Smooth muscle cell (in vitro differentiated cells): ENCODE results near the gene MYCBP2. TPM values are rescaled to one million over a fixed set of nuclear protein-coding genes. Genes with fewer than 3 reads are reported as not detected.

ENCODE experiments used
- DNase-seq: peaks from one replicate; lab custom pipeline; 2025; ENCODE audit not compliant: unreplicated experiment; lab: John Stamatoyannopoulos, UW
- H2AFZ ChIP-seq: fragments of 200-600 bp; sonication (generic); 2 replicates; pipeline ENCODE4 v1.6.0; 2016; ENCODE audit warnings: antibody characterized with exemption, low read depth, mild to moderate bottlenecking
- H3F3A ChIP-seq: fragments of 200-600 bp; sonication (generic); 2 replicates; pipeline ENCODE4 v1.6.0; 2017; ENCODE audit warnings: antibody characterized with exemption, low read depth
- H3K27ac ChIP-seq: fragments of 200-600 bp; sonication (generic); 2 replicates; pipeline ENCODE4 v1.5.1; 2016; ENCODE audit warnings: low read depth, mild to moderate bottlenecking
- H3K27me3 ChIP-seq: fragments of 200-600 bp; sonication (generic); 2 replicates; pipeline ENCODE4 v1.6.1; 2016; ENCODE audit warnings: low read depth, mild to moderate bottlenecking
- H3K36me3 ChIP-seq: fragments of 200-600 bp; sonication (generic); 2 replicates; pipeline ENCODE4 v1.5.1; 2016; ENCODE audit warnings: low read depth
- H3K4me1 ChIP-seq: fragments of 200-600 bp; sonication (generic); 2 replicates; pipeline ENCODE4 v1.5.1; 2016; ENCODE audit warnings: low read depth
- H3K4me2 ChIP-seq: fragments of 200-600 bp; sonication (generic); 2 replicates; pipeline ENCODE4 v1.6.0; 2016; ENCODE audit warnings: mild to moderate bottlenecking
- H3K4me3 ChIP-seq: fragments of 200-600 bp; sonication (generic); 2 replicates; pipeline ENCODE4 v1.5.1; 2016; ENCODE audit warnings: mild to moderate bottlenecking
- H3K79me2 ChIP-seq: fragments of 200-600 bp; sonication (generic); 2 replicates; pipeline ENCODE4 v1.6.0; 2016; ENCODE audit warnings: low read depth, mild to moderate bottlenecking
- H3K9ac ChIP-seq: fragments of 200-600 bp; sonication (generic); 2 replicates; pipeline ENCODE4 v1.6.0; 2016; ENCODE audit warnings: low read depth
- H3K9me3 ChIP-seq: fragments of 200-600 bp; sonication (generic); replicated peaks from 2 replicates; pipeline ENCODE4 v1.5.1; 2016; ENCODE audit warnings: low read depth
- H4K20me1 ChIP-seq: fragments of 200-600 bp; sonication (generic); 2 replicates; pipeline ENCODE4 v1.6.0; 2016; ENCODE audit warnings: low read depth
- CTCF ChIP-seq: fragments of 200-600 bp; sonication (generic); IDR thresholded peaks from 2 replicates; pipeline ENCODE4 v1.5.1; 2017; ENCODE audit warnings: borderline replicate concordance, mild to moderate bottlenecking, antibody characterized with exemption; ENCODE audit not compliant: insufficient read depth, poor library complexity, severe bottlenecking
- WGBS: methylation state at CpG from one replicate; pipeline ENCODE4 v1.1.7; 2016; ENCODE audit warnings: low lambda C conversion rate; 5-methylcytosine and 5-hydroxymethylcytosine counted together
- polyA plus RNA-seq: library from polyadenylated mRNA; unstranded; fragments of >200 nt; fragmentation: Nextera tagmentation; extraction: Ambion mirVana; gene quantifications from 2 replicates; pipeline ENCODE4 v1.2.1, GENCODE V29; 2016
- total RNA-seq: library from RNA; depleted of rRNA; stranded (reverse); fragments of >200 nt; gene quantifications from 2 replicates; pipeline ENCODE4 v1.2.3, GENCODE V29; 2014

MYCBP2 gene
- total and polyA plus RNA-seq, 2 experiments from 2014 or later: 20.1 to 61.0 TPM

GRCh38 chr13:77084755-77085154 lies 242.1 kb downstream of the MYCBP2 start:
- no peak for TF ChIP-seq CTCF
- Histone ChIP-seq H3K4me1 (no peaks in the 10 kb centered on the region), H3K27ac (no peak overlapping the region), H3K4me2 (no peak overlapping the region), H3K79me2 (no peaks in the 10 kb centered on the region), H3K9me3 (no peaks in the 10 kb centered on the region), H3F3A (no peaks in the 10 kb centered on the region), H2AFZ (no peak overlapping the region), H3K36me3 (peaks cover 26% of the 10 kb centered on the region), H3K27me3 (no peaks in the 10 kb centered on the region), H3K4me3 (no peak overlapping the region), H3K9ac (no peak overlapping the region), H4K20me1 (no peaks in the 10 kb centered on the region)
- DNase-seq: no peak
- WGBS: 99% methylated on average over 2 of the region's 2 CpGs

GRCh38 chr13:77079902-77080413 lies 246.9 kb downstream of the MYCBP2 start:
- Histone ChIP-seq H3K9me3 (no peaks in the 10 kb centered on the region), H3K27ac (no peak overlapping the region), H3K27me3 (no peaks in the 10 kb centered on the region), H4K20me1 (no peaks in the 10 kb centered on the region), H3K36me3 (peaks cover 28% of the 10 kb centered on the region), H3K79me2 (no peaks in the 10 kb centered on the region), H3K9ac (no peak overlapping the region), H3F3A (no peaks in the 10 kb centered on the region), H3K4me1 (no peaks in the 10 kb centered on the region), H3K4me2 (no peak overlapping the region), H3K4me3 (no peak overlapping the region), H2AFZ (no peak overlapping the region)
- TF ChIP-seq CTCF: no peak
- no peak for DNase-seq

GRCh38 chr13:77067519-77067918 lies 259.4 kb downstream of the MYCBP2 start:
- no peak for DNase-seq
- Histone ChIP-seq H3K4me3 (no peak overlapping the region), H3F3A (no peaks in the 10 kb centered on the region), H3K4me2 (no peak overlapping the region), H3K9ac (no peak overlapping the region), H3K27ac (no peak overlapping the region), H3K4me1 (no peaks in the 10 kb centered on the region), H3K36me3 (peaks cover 19% of the 10 kb centered on the region), H3K27me3 (no peaks in the 10 kb centered on the region), H3K79me2 (no peaks in the 10 kb centered on the region), H2AFZ (no peak overlapping the region), H4K20me1 (no peaks in the 10 kb centered on the region), H3K9me3 (no peaks in the 10 kb centered on the region)
- TF ChIP-seq CTCF: no peak
- WGBS: 95% methylated on average over 2 of the region's 2 CpGs

- TF ChIP-seq CTCF: no peak
- no peak for DNase-seq
- Histone ChIP-seq H3K4me2 (no peak overlapping the region), H3F3A (no peaks in the 10 kb centered on the region), H3K4me1 (no peaks in the 10 kb centered on the region), H3K4me3 (no peak overlapping the region), H3K9me3 (no peaks in the 10 kb centered on the region), H3K9ac (no peak overlapping the region), H3K79me2 (no peaks in the 10 kb centered on the region), H3K27me3 (no peaks in the 10 kb centered on the region), H3K27ac (no peak overlapping the region), H2AFZ (no peak overlapping the region), H4K20me1 (no peaks in the 10 kb centered on the region), H3K36me3 (peaks cover 26% of the 10 kb centered on the region)
- 59% methylated on average over 5 of the region's 5 CpGs for WGBS
These were observed 261.3 kb downstream of the MYCBP2 start for GRCh38 chr13:77065461-77066147.
